Endothelial cell of umbilical vein (primary cell): ENCODE measurements around the gene ADCY9. TPM values are rescaled to one million over a fixed set of nuclear protein-coding genes. Genes with fewer than 3 reads are reported as not detected.

ENCODE experiments used
- BruUV-seq: library from RNA; stranded (reverse); fragments of 400-500 nt; replicated peaks from 2 replicates; lab custom pipeline; 2021; lab: Mats Ljungman, UMichigan
- CTCF ChIA-PET: fragments of 300-600, 350-600 bp; sonication (Branson Sonifier 250); formaldehyde crosslinking; loops from one replicate; lab custom pipeline; 2021; ENCODE audit warnings: antibody characterized with exemption, inconsistent platforms; lab: Charles Lee
- POLR2A ChIA-PET: fragments of 300-600, 350-600 bp; sonication (Branson Sonifier 250); formaldehyde crosslinking; loops from one replicate; lab custom pipeline; 2021; ENCODE audit warnings: antibody characterized with exemption, inconsistent platforms; lab: Charles Lee
- DNase-seq: peaks from one replicate; pipeline ENCODE4 v3.0.0-alpha.2; 2011; ENCODE audit warnings: low read depth, low spot score
- FAIRE-seq: peaks from 2 replicates; lab custom pipeline; 2011; peaks lifted over from hg19 to GRCh38; lab: Jason Lieb, UNC
- H2AFZ ChIP-seq: 2 replicates; pipeline ENCODE4 v1.6.0; 2012; ENCODE audit warnings: low read depth, low read length, control low read depth, inconsistent platforms
- H3K27ac ChIP-seq: 2 replicates; pipeline ENCODE4 v1.5.1; 2011; ENCODE audit warnings: low read depth, mild to moderate bottlenecking, control low read depth, low read length, moderate library complexity; ENCODE audit not compliant: insufficient read depth
- H3K27me3 ChIP-seq, 2 experiments: 2 replicates each; pipeline versions ENCODE4 v1.6.0 to v1.6.1; 2011; ENCODE audit warnings: low read length in 2 of 2, mixed read lengths in 1 of 2; ENCODE audit not compliant: control insufficient read depth in 2 of 2, insufficient read depth in 2 of 2
- H3K36me3 ChIP-seq, 2 experiments: 2 replicates in 1 of 2; 3 replicates in 1 of 2; pipeline ENCODE4 v1.5.1; 2011; ENCODE audit warnings: low read length in 2 of 2, mild to moderate bottlenecking in 1 of 2, moderate library complexity in 1 of 2; ENCODE audit not compliant: control insufficient read depth in 2 of 2, insufficient read depth in 2 of 2; ENCODE audit errors: extremely low read depth in 1 of 2
- H3K4me1 ChIP-seq: 3 replicates; pipeline ENCODE4 v1.5.1; 2011; ENCODE audit warnings: mild to moderate bottlenecking, low read length; ENCODE audit not compliant: control insufficient read depth, insufficient read depth; ENCODE audit errors: extremely low read depth
- H3K4me2 ChIP-seq: 2 replicates; pipeline ENCODE4 v1.6.1; 2011; ENCODE audit warnings: low read length, control low read depth, mixed read lengths; ENCODE audit not compliant: insufficient read depth
- H3K4me3 ChIP-seq, 3 experiments: fragments of 200-600 bp in 1 of 3; sonication (generic), shearing (Covaris generic) in 1 of 3; replicated peaks in 1 of 3; 2 replicates each; pipeline ENCODE4 v1.5.1; 2011 to 2016; ENCODE audit warnings: control low read depth in 3 of 3, low read length in 3 of 3, mild to moderate bottlenecking in 2 of 3, inconsistent platforms in 1 of 3, low read depth in 1 of 3, moderate library complexity in 1 of 3; ENCODE audit not compliant: insufficient read depth in 1 of 3
- H3K79me2 ChIP-seq: 2 replicates; pipeline ENCODE4 v1.6.0; 2012; ENCODE audit warnings: low read length, inconsistent platforms; ENCODE audit not compliant: control insufficient read depth, insufficient read depth
- H3K9ac ChIP-seq: replicated peaks from 2 replicates; pipeline ENCODE3; 2011; ENCODE audit warnings: low read length, control low read depth; ENCODE audit not compliant: insufficient read depth; ENCODE audit errors: extremely low read depth
- H3K9me1 ChIP-seq: replicated peaks from 3 replicates; pipeline ENCODE4 v1.6.0; 2011; ENCODE audit warnings: mild to moderate bottlenecking, low read length; ENCODE audit not compliant: control insufficient read depth, insufficient read depth; ENCODE audit errors: extremely low read depth
- H3K9me3 ChIP-seq: replicated peaks from 2 replicates; pipeline ENCODE4 v1.5.1; 2012; ENCODE audit warnings: low read length, inconsistent platforms; ENCODE audit not compliant: control insufficient read depth, insufficient read depth
- H4K20me1 ChIP-seq: replicated peaks from 2 replicates; pipeline ENCODE3; 2011; ENCODE audit warnings: mild to moderate bottlenecking, low read length; ENCODE audit not compliant: control insufficient read depth, insufficient read depth; ENCODE audit errors: extremely low read depth
- EZH2 ChIP-seq: IDR thresholded peaks from 2 replicates; pipeline ENCODE4 v1.6.1; 2012; ENCODE audit warnings: borderline replicate concordance, low read depth, mild to moderate bottlenecking, moderate library complexity, low read length, inconsistent platforms; ENCODE audit not compliant: severe bottlenecking
- FOS ChIP-seq: IDR thresholded peaks from 2 replicates; pipeline ENCODE4 v1.6.1; 2011; ENCODE audit warnings: mild to moderate bottlenecking, low read length, moderate library complexity, borderline replicate concordance; ENCODE audit not compliant: insufficient read depth
- GATA2 ChIP-seq: IDR thresholded peaks from 2 replicates; pipeline ENCODE4 v1.7.0; 2011; ENCODE audit warnings: low read depth, mild to moderate bottlenecking, moderate library complexity, mixed read lengths, low read length; ENCODE audit not compliant: insufficient read length, insufficient read depth
- JUN ChIP-seq: IDR thresholded peaks from 2 replicates; pipeline ENCODE4 v1.6.1; 2011; ENCODE audit warnings: borderline replicate concordance, low read depth; ENCODE audit not compliant: insufficient read length, insufficient read depth
- MYC ChIP-seq: IDR thresholded peaks from one replicate; pipeline ENCODE4 v1.6.1; 2011; ENCODE audit warnings: mild to moderate bottlenecking, low read depth, low read length
- POLR2A ChIP-seq: IDR thresholded peaks from 2 replicates; pipeline ENCODE4 v1.6.1; 2012; ENCODE audit warnings: low read depth, mild to moderate bottlenecking, control low read depth, low read length
- POLR2AphosphoS5 ChIP-seq: IDR thresholded peaks from 2 replicates; pipeline ENCODE4 v1.6.1; 2012; ENCODE audit warnings: low read depth, mild to moderate bottlenecking, control low read depth, low read length, moderate library complexity; ENCODE audit not compliant: insufficient read depth
- dilution Hi-C: fragments of 300-500 bp; cut with MboI; formaldehyde crosslinking; loops from one replicate; pipeline ENCODE4 v1.15.0; 2019; ENCODE audit warnings: low sequenced_read_pairs; ENCODE audit not compliant: extremely low pct_ligation_motif_present
- intact Hi-C: fragments of 100-400 bp; cut with micrococcal nuclease; formaldehyde crosslinking; loops from one replicate; pipeline ENCODE4 v1.10.0; 2022
- polyA plus RNA-seq, 4 experiments: library from polyadenylated mRNA; depleted of rRNA in 3 of 4; stranded (reverse) in 3 of 4; unstranded in 1 of 4; fragments of >200 nt; gene quantifications; 2 replicates each; pipeline versions ENCODE4 v1.2.1 to v1.2.3, GENCODE V29; 2011 to 2012; ENCODE audit warnings: missing spikeins in 1 of 4
- total RNA-seq: library from RNA; stranded (reverse); gene quantifications from 2 replicates; pipeline ENCODE4 v1.2.3, GENCODE V29; 2021
- TF ChIP-seq, protein P1 (sequence below): IDR thresholded peaks from 2 replicates; pipeline ENCODE4 v1.6.1; 2011; ENCODE audit not compliant: insufficient read depth, insufficient read length
- TF ChIP-seq, protein P2 (sequence below), 2 donors: IDR thresholded peaks; 1 replicate in 1 of 2; 2 replicates in 1 of 2; pipeline ENCODE4 v1.5.1; 2011; ENCODE audit warnings: low read length in 2 of 2, mild to moderate bottlenecking in 2 of 2, moderate library complexity in 2 of 2, control low read depth in 1 of 2, inconsistent platforms in 1 of 2, low read depth in 1 of 2; ENCODE audit not compliant: insufficient read depth in 1 of 2; ENCODE audit errors: extremely low read depth in 1 of 2

The ADCY9 gene
- total and polyA plus RNA-seq, 2 donors (not counting 3 experiments of a cell fraction or from before 2014, with no cell fraction given): 6.8 to 14.0 TPM

DNA sequence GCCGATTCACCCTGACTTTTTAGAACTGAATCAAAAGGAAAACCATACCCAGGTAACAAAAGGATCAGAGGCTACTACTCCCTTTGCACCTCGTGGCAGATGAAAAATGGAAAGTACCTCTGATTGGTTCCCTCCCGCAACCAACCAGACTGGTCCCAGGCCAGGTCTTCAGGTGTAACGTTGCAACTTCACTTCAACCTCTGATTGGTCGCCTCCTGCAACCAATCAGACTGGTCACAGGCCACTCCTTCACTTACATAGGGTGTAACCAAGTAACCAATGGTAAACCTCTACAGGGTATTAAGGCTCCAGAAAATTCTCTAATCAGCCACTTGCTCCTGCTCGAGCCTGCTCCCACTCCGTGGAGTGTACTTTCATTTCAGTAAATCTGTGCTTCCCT lies 89.4 kb downstream of the ADCY9 start:
- no peaks in the 10 kb centered on the region for H3K9me1 ChIP-seq
- FAIRE-seq: no peak
- no peak overlapping the region for H3K9ac ChIP-seq
- no peak for TF ChIP-seq JUN
- TF ChIP-seq FOS: no peak
- TF ChIP-seq, protein P1, sequence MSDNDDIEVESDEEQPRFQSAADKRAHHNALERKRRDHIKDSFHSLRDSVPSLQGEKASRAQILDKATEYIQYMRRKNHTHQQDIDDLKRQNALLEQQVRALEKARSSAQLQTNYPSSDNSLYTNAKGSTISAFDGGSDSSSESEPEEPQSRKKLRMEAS: no peak
- TF ChIP-seq MYC: no peak
- TF ChIP-seq, protein P2, sequence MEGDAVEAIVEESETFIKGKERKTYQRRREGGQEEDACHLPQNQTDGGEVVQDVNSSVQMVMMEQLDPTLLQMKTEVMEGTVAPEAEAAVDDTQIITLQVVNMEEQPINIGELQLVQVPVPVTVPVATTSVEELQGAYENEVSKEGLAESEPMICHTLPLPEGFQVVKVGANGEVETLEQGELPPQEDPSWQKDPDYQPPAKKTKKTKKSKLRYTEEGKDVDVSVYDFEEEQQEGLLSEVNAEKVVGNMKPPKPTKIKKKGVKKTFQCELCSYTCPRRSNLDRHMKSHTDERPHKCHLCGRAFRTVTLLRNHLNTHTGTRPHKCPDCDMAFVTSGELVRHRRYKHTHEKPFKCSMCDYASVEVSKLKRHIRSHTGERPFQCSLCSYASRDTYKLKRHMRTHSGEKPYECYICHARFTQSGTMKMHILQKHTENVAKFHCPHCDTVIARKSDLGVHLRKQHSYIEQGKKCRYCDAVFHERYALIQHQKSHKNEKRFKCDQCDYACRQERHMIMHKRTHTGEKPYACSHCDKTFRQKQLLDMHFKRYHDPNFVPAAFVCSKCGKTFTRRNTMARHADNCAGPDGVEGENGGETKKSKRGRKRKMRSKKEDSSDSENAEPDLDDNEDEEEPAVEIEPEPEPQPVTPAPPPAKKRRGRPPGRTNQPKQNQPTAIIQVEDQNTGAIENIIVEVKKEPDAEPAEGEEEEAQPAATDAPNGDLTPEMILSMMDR (IDR thresholded peaks at IDR 0.05; ENCODE audit: extremely low read depth in 1 of 2, insufficient read depth in 1 of 2, low read depth in 1 of 2, low read length in 2 of 2): no peak
- TF ChIP-seq GATA2: no peak
- H2AFZ ChIP-seq: no peak overlapping the region
- intact Hi-C loops: no loop called here
- H3K4me1 ChIP-seq: no peaks in the 10 kb centered on the region
- ChIA-PET POLR2A (no interaction called here), CTCF (no interaction called here)
- no peaks in the 10 kb centered on the region for H3K79me2 ChIP-seq
- H3K4me2 ChIP-seq: no peak overlapping the region
- no peak overlapping the region for H3K4me3 ChIP-seq
- H3K9me3 ChIP-seq: no peaks in the 10 kb centered on the region
- no peak for DNase-seq
- no peaks in the 10 kb centered on the region for H3K27me3 ChIP-seq
- no peaks in the 10 kb centered on the region for H3K36me3 ChIP-seq
- dilution Hi-C loops: no loop called here
- no peak overlapping the region for H3K27ac ChIP-seq
- no TSS peak for BruUV-seq
- no peaks in the 10 kb centered on the region for H4K20me1 ChIP-seq

DNA sequence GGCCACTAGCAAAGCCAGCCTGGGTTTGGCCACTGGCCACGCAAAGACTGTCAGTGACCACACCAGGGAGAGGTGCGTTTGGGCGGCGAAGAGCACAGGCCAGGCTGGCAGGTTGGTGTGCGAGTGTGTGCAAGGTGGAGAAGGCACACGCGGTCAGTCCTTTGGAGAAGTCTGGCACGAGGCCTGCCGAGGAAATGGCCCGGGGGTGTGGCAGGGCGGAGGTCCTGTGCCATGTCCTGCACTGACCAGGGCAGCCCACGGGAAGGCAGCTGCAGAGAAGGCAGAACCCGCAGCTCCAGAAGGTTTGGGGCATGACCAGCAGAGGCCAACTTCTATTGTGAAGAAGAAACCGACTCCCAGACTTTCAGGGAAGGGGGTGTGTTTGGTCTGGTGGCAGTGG lies 90.8 kb downstream of the ADCY9 start:
- Histone ChIP-seq H3K9me1 (no peaks in the 10 kb centered on the region), H3K9ac (no peak overlapping the region), H4K20me1 (no peaks in the 10 kb centered on the region), H3K36me3 (no peaks in the 10 kb centered on the region), H3K4me1 (no peaks in the 10 kb centered on the region), H3K4me2 (no peak overlapping the region), H3K9me3 (no peaks in the 10 kb centered on the region), H3K79me2 (no peaks in the 10 kb centered on the region), H3K27ac (no peak overlapping the region), H3K27me3 (no peaks in the 10 kb centered on the region), H2AFZ (no peak overlapping the region), H3K4me3 (no peak overlapping the region)
- intact Hi-C loops (no loop called here), dilution Hi-C loops (no loop called here)
- ChIA-PET POLR2A (no interaction called here), CTCF (no interaction called here)
- BruUV-seq: no TSS peak
- FAIRE-seq (no peak), DNase-seq (no peak)
- TF ChIP-seq, protein P2 (IDR thresholded peaks at IDR 0.05; ENCODE audit: extremely low read depth in 1 of 2, insufficient read depth in 1 of 2, low read depth in 1 of 2, low read length in 2 of 2): no peak
- TF ChIP-seq JUN (no peak), MYC (no peak), FOS (no peak), EZH2 (no peak), POLR2AphosphoS5 (no peak), POLR2A (no peak)
- TF ChIP-seq, protein P1: no peak
